BE2C (cell line): ENCODE measurements around the gene LDLRAD2.

Experiments used
- DNase-seq: peaks from one replicate; pipeline ENCODE4 v3.0.0-alpha.2; 2020
- H3K27me3 ChIP-seq: fragments of 250-450 bp; sonication (Bioruptor Pico); 2 replicates; pipeline ENCODE4 v1.5.1; 2020; ENCODE audit warnings: mild to moderate bottlenecking
- H3K36me3 ChIP-seq: fragments of 250-450 bp; sonication (Bioruptor Pico); 2 replicates; pipeline ENCODE4 v1.5.1; 2020; ENCODE audit warnings: mild to moderate bottlenecking
- H3K4me1 ChIP-seq: fragments of 250-450 bp; sonication (Bioruptor Pico); 2 replicates; pipeline ENCODE4 v1.5.1; 2020
- H3K4me3 ChIP-seq: 2 replicates; pipeline ENCODE4 v1.5.1; 2011; ENCODE audit warnings: low read depth, low read length
- H3K9me3 ChIP-seq: fragments of 250-450 bp; sonication (Bioruptor Pico); 2 replicates; pipeline ENCODE4 v1.5.1; 2020
- TF ChIP-seq, protein P1 (sequence below): IDR thresholded peaks from 2 replicates; pipeline ENCODE4 v1.5.1; 2012; ENCODE audit warnings: mild to moderate bottlenecking, low read depth, low read length

Gene LDLRAD2

DNA sequence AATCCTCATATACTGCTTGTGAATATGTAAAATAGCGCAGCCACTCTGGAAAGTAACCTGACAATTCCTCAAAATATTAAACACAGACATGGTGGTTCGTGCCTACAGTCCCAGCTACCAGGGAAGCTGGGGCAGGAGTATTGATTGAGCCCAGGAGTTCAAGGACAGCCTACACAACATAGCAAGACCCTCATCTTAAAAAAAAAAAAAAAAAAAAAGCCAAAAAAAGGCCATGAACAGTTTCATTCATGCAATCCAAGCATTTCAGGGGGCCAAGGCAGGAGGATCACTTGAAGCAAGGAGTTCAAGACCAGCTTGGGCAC, 33.7 kb upstream of the LDLRAD2 start:
- H3K36me3 ChIP-seq = no peaks in the 10 kb centered on the region
- no peaks in the 10 kb centered on the region for H3K4me1 ChIP-seq
- no peak overlapping the region for H3K4me3 ChIP-seq
- H3K27me3 ChIP-seq = no peaks in the 10 kb centered on the region
- TF ChIP-seq, protein P1, sequence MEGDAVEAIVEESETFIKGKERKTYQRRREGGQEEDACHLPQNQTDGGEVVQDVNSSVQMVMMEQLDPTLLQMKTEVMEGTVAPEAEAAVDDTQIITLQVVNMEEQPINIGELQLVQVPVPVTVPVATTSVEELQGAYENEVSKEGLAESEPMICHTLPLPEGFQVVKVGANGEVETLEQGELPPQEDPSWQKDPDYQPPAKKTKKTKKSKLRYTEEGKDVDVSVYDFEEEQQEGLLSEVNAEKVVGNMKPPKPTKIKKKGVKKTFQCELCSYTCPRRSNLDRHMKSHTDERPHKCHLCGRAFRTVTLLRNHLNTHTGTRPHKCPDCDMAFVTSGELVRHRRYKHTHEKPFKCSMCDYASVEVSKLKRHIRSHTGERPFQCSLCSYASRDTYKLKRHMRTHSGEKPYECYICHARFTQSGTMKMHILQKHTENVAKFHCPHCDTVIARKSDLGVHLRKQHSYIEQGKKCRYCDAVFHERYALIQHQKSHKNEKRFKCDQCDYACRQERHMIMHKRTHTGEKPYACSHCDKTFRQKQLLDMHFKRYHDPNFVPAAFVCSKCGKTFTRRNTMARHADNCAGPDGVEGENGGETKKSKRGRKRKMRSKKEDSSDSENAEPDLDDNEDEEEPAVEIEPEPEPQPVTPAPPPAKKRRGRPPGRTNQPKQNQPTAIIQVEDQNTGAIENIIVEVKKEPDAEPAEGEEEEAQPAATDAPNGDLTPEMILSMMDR = no peak
- no peaks in the 10 kb centered on the region for H3K9me3 ChIP-seq
- DNase-seq = no peak

DNA sequence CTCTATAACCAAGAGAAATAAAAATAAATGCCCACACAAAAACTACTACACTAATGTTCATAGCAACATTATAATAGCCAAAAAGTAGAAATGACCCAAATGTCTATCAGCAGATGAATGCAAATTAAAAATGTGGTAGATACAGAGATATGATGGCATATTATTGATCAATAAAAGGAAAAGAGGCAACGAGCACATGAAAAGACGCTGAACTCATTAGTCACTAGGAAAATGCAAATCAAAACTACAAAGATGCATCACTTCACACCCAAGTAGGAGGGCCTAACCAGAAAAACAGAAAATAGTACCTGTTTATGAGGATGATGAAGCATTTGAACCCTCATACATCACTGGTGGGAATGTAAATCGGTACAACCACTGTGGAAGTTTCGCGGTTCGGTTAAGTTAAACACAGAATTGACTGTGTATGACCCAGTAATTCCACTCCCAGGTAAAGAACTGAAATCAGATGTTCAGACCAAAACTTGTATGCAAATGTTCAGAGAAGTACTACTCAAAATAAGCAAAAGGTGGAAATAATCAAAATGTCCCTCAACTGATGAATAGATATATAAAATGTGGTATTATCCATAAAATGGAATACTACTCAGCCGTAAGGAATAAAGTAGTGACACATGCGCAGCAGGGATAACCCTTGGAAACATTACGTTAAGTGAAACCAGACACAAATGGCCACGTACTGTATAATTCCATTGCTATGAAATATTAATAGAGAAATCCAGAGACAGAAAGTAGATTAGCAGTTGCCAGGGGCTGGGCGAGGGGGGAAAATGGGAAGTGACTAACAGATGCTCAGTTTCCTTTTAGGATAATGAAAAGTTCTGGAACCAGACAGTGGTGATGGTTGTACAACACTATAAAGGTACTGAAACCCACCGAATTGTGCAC, 32.2 kb upstream of the LDLRAD2 start:
- Histone ChIP-seq H3K4me1 (no peaks in the 10 kb centered on the region), H3K36me3 (no peaks in the 10 kb centered on the region), H3K4me3 (no peak overlapping the region), H3K27me3 (no peaks in the 10 kb centered on the region), H3K9me3 (no peaks in the 10 kb centered on the region)
- TF ChIP-seq, protein P1 = no peak
- DNase-seq = peak; percentile 16

DNA sequence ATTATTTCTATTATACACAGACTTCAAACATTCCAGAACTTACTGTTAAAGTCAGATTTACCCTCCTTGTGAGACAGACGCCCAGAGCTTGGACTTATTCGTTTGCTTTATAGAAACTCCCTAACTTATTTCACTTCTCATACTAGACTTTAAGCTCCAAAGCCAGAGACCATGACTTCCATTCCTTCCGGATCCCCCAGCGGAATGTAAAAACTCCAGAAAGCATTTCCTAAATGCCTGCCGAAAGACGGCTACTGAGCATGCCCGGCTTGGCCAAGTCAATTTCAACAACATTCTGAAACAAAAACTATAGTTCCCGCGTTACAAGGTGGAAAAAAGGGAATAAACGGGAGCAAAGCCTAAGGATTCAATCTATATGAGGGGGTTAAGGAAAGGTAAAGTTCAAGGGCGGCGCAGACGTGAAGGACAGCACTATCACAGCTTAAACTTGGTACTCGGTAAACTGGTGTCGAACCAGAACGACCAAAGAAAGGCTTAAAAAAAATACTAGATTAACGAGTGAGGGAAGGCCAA, 30.2 kb upstream of the LDLRAD2 start:
- no peaks in the 10 kb centered on the region for H3K9me3 ChIP-seq
- TF ChIP-seq, protein P1 = no peak
- H3K27me3 ChIP-seq = no peaks in the 10 kb centered on the region
- peak overlapping the region; percentile 91 for H3K4me3 ChIP-seq
- no peak for DNase-seq
- H3K4me1 ChIP-seq = no peaks in the 10 kb centered on the region
- H3K36me3 ChIP-seq = no peaks in the 10 kb centered on the region

- Histone ChIP-seq H3K36me3 (no peaks in the 10 kb centered on the region), H3K9me3 (no peaks in the 10 kb centered on the region), H3K4me1 (no peaks in the 10 kb centered on the region), H3K4me3 (peak overlapping the region; percentile 91), H3K27me3 (no peaks in the 10 kb centered on the region)
- TF ChIP-seq, protein P1 = no peak
- peak; percentile 34 for DNase-seq
These were observed 29.7 kb upstream of the LDLRAD2 start for GRCh38 chr1:21782349-21782867.

- no peaks in the 10 kb centered on the region for H3K27me3 ChIP-seq
- no peaks in the 10 kb centered on the region for H3K9me3 ChIP-seq
- no peaks in the 10 kb centered on the region for H3K36me3 ChIP-seq
- H3K4me3 ChIP-seq = peak within 1 kb of the TSS; percentile 91
- peak; percentile 90 for DNase-seq
- TF ChIP-seq, protein P1 = no peak
- H3K4me1 ChIP-seq = no peaks in the 10 kb centered on the region
These were observed 29.0 kb upstream of the LDLRAD2 start, which contains the start of gene USP48 for GRCh38 chr1:21782868-21783678. Gene USP48 (minus strand): TSS chr1:21783149. CDS start chr1:21782957, 192 bp downstream.
